ENCODE results near the gene SIGLEC5.

The SIGLEC5 gene

DNA sequence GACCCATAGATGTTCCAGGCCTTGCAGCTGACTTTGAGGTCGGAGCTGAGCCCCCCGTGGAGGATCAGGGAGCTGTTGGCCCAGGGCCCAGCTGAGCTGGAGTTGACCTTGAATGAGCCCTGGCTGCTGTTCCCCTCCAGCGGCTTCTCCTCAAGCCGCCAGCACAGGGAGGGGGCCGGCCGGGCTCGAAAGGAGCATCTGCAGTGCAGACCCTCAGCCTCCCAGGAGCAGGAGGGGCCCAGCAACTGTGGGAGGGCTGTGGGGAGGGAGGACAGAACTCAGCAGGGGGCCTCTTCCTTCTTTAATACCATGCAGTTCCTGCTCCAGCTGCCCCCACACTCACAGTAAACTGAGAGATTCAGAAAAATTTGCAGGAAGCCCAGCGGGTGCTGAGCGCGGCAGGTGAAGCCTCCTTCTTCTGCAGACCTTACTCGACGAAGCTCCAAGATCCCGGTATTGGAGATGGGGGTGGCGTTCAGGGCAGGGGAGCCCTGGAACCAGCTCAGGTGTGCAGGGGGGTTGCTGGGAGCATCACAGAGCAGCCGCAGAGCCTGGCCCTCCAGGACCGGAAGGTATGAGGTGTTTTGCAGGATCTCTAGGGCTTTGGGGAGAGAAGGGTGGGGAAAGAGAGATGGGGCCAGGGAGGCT, 2.6 kb downstream of the SIGLEC5 start:
- no peak for DNase-seq

DNA sequence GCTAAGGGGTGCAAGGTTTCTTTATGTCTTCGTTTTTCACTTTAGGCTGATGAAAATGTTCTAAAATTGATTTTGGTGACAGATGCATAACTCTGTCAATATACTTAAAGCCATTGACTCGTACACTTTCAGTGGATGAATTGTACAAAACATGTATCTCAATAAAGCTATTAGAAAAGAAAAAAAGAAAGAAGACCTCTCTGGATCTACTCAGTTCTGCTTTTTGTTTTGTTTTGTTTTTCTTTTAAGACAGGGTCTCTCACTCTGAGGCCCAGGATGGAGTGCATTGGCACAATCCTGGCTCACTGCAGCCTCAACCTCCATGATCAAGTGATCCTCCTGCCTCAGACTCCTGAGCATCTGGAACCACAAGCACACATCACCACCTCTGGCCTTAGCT, 3.5 kb downstream of the SIGLEC5 start:
- DNase-seq = no peak

DNA sequence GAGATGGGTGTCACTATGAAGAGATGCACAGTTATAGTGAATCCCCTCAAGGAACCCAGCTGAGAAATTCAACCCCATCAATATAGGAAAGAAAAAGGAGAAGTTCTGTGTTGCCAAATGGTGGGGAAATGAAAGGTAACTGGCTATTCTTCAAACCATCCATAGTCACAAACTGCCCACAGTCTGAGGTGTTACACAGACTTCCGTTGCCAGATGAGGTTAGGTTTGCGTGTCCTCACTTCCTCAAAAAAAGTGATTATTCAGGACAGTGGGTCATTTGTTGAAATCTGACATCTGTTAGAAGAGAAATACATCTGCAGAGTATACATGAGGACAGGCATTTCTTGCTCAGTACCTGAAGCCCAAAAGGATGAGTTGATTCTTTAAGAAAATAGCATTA, 9.0 kb downstream of the SIGLEC5 start:
- no peak for DNase-seq

DNA sequence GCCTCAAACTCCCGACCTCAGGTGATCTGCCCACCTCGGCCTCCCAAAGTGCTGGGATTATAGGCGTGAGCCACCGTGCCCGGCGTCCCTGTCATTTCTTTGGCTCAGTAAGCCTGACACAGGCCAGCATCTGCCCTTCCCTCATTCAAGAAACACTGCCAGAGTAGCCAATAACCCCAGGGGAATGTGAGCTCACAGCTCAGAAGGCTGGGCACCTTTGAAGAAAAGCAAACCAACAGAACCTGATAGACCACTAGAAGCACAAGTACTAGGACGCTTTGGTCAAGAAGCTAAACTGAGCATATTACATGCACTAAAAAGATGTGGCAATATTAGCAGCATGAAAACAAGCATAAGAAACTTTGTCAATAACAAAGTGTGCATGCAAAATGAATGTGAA, 14.2 kb downstream of the SIGLEC5 start:
- no peak for DNase-seq

DNA sequence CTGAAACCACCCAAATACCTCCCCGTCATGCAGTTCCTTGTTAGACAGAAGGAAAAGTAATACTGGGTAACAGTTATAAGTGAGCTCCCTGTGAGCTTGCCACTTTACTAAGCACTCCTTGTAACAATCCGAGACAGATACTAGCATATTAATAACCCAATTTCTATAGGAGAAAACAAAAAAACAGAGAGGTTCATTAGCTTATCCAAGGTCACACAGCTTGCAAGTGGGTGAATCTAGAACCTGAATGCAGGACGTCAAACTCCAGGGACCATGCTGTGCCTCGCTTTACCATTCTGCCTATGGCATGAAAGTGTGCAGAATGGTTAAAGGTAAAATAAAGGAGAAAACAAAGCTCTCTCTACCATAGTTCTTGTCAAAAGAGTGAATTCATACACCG, 15.4 kb downstream of the SIGLEC5 start:
- no peak for DNase-seq

DNA sequence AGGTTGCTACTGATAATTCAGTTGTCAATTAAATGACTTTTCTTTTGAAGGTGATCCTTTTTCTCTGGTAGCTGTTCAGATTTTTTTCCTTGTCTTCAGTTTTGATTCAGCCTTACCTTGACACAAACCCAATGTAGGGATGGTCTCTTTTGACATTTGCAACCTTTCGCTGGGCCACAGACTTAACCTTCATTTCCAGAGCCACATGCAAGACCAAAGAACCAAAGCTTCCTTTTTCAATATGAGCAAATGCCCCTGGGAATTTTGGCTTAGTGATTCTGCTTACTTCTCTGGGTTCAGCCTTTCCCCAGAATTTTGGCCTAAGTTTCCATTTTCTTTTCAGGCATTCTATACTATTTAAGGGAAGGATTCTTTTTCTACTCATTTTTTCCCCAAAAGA, 19.6 kb downstream of the SIGLEC5 start:
- no peak for DNase-seq

DNA sequence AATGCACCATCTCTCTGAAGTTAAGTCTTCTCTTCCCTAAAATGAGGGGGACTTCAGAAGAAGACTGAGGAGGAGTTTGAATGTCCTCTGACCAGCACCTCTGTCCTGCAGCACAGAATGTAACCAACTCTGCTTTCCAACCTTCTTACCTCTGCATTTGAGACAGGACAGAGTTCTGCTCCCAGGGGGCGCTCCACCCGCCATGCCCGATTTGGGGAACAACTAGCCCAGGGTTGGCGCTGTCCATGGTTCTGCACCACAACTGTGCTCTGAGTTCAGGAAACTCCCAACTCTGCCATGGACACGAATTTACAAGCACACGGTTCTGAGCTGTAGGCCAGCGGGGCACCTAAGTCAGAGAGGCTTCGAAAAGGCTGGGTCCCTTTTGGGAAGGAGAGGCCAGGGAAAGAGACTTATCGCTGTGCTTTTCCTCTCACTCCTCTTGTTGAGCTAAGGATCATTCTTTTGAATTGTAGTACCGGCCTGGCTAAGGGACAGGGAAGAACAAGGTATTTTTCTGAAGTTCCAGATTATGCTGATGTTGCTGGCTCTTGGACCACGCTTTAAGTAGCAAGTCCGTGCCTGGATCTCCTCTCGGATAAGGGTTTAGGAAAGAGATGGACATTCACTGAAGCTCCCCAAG, 22.2 kb downstream of the SIGLEC5 start:
- no peak for DNase-seq

DNA sequence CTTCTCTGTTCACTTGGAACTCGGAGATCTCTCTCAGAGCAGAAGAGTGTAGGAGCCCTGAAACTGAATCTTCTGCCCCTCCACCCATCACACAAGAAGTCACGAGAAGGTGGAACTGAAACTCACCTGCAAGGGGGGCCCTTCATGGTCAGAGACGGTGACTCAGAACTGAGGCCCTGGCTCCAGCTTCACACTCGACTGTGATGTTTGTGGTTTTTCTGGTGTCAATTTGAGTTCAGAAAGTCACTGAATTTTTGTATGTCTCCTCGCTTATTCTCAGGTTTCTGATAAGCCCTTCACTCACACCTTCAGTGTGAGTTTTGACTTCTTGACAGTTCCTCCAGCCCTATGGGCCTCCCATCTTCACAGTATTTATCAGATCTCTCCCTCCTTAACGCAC, 23.1 kb downstream of the SIGLEC5 start:
- DNase-seq = no peak

DNA sequence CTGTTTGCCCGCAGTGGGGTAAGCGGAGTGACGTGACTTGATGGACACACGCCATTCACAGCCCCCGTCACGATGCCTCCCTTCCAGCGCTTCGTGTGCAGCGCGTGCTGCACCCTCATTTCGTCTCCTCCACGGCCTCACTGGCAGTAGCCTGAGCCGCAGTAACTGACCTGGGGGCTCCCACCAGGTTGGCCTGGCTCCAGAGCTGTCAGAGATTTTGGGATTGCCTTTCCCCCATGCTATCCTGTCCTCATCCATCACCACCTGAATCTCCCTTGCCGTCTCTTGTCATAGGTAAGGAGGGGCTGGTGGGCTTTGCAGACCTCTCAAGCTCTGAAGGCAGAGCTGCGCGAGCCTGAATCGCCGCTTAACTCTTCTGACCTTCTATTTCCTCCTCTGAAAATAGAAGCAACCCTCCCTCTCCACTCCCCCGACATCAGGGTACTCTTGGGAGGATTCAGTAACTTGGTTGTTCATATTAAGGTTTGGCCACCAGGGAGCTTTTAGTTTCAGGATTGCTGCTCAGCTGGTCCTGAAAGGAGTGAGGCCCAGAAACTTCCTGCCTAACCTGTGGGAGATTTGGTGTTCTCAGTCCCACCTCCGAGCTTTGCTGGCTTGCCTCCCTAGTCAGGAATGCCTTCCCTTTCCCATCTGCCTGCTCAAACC, 27.9 kb downstream of the SIGLEC5 start:
- no peak for DNase-seq

DNA sequence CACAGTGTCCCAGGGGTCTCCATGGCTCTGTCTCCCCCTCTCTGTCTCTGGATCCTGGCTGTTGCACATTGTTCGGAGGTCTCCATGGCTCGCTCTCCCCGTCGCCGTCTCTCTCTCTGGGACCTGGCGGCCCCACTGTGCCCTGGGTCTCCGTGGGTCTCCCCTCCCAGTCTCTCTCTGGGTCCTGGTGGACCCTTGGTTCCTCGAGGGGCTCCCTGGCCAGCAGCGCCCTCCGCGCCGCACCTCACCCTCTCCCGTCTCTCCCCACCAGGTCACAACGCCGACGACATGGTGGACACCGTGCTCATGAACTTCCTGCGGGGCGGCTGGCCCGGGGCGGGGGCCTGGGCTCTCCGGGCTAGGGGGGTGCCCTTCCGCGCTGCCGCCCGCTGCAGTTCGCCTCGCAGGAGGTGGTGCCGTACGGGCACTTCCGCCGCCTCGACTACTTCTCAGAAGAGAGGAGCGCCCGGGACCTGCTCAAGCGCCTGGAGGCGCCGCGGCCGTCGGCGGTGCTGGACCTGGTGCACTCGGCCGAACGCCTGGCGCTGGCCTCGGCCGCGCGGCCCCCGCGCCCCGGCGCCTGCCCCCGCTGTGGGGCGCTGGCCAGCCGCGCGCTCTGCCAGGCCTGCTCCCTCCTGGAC, 29.1 kb downstream of the SIGLEC5 start:
- DNase-seq = no peak

DNA sequence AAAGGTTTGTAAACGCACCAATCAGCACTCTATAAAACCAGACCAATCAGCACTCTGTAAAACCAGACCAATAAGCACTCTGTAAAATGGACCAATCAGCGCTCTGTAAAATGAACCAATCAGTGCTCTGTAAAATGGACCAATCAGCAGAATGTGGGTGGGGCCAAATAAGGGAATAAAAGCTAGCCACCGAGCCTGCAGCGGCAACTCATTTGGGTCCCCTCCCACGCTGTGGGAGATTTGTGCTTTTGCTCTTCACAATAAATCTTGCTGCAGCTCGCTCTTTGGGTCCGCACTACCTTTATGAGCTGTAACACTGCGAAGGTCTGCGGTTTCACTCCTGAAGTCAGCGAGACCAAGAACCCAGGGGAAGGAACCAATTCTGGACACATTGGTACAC, 31.1 kb downstream of the SIGLEC5 start:
- no peak for DNase-seq

DNA sequence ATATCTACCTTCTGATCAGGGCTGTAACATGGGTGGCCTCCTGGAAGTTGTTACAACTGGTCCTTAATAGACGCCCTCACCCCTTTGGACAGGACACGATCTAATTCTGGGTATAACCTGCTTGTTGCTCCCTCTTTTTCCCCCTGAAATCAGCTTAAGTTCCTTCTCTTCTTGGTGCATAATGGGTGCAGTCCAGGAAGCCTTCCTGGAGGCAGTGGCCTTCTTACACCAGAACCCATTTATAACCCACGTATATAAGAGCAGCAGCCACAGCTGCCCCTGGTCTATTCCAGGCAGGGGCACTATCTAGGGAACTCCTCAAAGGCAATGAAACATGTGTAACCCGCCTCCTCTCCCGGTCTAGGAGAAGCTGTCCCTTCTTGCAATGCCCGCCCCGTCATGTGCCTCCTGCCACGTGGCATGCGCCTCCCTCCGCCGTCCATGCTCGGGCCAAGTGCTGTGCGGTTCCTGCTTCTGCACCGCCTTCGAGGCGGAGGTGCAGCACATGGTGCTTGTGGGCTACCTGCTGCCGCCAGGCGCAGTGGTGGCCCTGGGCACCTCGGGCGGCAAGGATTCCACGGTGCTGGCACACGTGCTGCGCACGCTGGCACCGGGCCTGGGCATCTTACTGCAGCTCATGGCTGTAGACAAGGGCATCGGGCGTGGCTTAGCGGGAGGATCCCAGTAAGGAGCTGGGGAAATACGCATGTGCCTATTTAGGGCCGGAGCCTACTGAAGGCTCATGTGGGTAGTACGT, 31.9 kb downstream of the SIGLEC5 start:
- no peak for DNase-seq

DNA sequence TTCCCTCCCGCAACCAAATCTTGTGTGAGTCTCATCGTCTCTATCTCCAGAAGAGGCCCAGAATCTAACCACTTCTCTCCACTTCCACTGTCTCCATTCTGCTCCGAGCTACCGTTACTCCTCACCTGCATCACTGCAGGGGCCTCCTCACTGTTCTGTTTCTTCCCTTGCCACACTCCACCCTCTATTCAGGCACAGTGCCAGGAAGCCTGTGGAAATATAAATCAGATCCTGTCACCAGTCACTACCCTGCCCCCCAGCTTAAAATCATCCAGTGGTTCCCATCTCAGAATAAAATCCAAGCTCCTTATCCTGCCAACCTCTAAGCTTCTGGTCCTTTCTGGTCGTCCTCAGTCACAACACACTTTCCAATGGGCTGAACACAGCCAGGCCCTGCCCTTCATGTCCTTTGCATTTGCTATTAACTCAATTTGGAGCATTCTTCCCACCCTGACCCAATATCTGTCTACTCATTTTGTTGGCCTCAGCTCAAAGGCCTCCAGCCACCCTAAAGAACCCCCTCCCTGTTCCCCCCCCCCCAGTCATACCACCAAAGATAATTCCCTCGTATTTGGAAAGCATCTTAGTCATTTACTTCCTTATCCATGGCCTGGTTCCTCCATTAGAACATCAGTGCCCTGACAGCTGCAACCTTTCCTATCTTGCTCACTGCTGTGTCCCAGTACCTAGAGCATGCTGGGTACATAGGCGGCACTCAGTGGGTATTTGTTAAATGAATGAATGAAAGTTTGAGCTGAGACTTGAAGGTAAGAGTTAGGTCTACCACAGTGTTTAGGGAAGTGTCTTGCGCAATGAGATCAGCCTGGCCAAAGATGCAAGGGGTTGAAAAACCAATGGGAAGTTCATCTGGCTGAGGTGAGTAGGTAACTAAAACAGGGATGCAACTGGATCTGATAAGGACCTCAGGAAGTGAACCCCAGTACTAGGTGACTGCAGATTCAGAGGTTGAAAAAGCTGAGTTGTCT, 34.7 kb downstream of the SIGLEC5 start:
- no peak for DNase-seq

DNA sequence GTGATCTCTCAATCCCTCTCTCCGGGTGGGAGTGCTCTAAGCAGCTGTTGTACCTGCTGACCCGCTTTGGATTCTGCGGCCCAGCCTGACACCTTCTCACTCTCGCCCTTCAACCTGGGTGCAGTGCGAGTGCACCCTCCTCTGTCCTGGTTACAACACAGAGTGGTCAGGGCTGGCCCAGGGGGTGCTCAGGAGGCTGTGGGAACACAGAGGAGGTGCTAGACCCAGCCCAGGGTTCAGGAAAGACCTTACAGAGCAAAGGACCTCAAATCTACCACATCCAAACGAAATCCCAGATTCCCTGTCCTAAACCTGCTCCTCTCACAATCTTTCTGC, 35.5 kb downstream of the SIGLEC5 start:
- DNase-seq = no peak

DNA sequence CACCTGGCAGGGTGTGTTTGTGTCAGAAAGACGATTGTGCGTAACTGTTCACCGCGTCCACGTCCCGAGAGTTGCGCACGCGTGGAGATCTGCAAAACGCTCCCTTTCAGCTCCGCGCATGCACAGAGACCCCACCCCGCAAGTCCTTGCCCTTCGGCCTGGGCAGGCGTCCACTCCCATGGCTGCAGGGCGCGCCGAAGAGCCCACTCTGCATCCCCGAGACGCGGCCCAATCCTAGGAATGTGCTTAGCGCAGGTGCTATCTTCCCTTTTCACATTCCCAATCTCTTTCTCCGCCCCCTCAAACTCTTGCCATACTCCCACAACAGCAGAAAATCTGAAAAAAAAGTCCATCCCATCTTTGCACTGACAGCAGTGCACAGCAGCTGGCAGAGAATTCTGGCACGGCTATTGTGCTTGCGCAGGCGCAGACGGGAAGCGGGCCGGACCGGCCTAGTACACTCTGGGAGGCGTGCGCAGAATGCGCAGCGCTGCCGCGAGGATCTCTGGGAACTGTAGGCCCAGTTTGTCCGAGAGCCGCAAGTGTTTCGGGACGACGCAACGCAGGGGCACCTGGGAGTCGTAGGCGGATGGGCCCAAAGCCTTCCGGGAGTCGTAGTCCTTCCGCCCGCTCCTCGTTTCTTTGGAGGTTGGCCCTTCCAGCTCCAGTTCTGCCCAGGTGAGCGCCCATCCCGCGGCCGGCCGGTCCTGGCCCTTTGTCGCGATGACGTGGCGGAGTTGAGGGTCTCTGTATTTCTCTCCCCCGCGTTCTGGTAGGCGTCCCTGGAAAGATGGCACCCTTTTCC, 36.0 kb downstream of the SIGLEC5 start:
- DNase-seq = peak; percentile 92

DNA sequence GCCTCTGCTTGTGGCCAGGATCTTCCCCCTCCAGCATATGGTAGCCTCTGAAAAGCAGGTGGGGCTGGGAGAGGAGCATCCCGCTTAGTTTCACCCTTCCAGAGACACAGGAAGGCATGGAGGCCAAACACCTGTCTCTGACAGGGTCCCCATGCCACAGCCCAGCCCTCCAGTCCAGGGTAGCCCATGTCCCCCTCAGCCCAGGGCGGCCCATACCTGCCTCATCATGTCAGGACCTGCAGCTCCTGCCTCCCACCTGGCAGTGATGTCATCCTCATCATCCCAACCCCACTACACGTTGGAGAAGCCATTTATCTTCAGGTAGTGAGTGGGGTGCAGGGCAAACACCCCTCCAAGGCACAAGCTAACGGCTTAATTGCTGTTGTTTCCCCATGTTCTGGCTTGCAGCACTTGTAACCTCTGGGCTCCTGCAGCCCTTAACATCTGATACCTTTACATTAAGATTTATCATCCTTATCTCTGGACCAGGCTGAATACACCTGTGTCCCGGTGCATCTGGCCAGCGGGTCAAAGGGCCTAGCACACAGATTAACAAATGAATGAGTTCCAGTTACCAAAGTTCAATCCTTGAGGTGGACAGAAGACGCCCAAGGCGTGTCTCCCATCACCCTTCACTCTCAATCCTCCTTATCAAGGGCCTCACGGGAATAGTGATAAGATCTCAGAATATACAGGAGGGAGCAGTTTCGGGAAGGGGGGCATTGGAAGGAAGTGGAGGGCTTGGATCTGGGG, 36.9 kb downstream of the SIGLEC5 start:
- no peak for DNase-seq

DNA sequence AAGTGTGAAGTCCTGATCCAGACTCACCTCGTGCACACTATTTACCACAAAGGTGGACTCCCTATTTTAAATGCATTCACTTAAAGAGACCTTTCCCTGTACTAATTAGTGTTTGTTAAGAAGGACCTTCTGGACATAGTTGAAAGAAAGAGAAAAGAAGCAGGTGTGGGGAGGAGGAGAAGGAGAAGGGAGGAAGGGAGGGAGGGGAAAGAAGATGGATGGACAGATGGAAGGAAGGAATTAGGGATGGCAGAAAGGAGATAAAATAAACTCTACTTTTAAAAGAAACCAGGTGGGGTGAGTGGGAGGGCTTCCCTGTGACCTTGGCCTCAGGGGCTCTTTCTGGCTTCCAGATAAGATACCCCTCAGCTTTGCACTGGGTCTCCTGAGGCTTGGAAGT, 37.7 kb downstream of the SIGLEC5 start:
- DNase-seq = no peak

DNA sequence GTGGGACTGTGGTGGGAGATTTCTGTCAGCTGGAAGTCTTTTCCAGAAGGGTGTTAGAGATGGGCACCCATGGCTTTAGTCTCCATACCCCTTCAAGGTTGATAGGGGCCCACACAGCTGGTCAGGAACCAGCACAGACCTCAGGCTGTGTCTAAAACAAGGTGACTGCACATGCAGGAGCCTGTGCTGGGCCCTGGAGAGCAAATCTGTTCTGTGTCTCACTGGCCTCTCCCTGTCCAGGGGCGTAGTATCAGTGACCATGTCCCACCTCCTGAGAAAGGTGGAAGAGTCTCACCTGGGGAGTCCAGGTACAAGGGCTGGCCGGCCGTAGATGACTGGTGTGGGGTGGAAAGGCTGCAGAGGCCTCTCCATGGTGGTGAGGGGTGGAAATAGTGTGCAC, 39.8 kb downstream of the SIGLEC5 start:
- DNase-seq = no peak

DNA sequence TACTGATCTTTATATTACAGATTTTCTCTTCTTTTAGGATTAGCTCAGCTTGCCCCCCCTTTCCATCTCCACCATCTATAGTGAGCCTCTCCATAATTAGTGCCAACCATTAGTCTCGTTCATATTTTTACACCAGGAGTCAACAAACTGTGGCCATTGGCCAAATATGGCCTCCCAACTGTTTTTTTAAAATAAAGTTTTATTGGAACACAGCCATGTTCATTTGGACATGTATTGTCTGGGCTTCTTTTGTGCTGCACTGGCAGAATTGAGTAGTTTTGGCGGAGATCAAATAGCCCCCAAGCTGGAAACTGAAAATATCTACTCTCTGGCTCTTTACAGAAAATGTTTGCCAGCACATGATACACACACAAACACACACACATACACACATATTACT, 40.7 kb downstream of the SIGLEC5 start:
- DNase-seq = no peak
